Calu3 (cell line): ENCODE results near the gene NT5C. TPM values are rescaled to one million over a fixed set of nuclear protein-coding genes. Genes with fewer than 3 reads are reported as not detected.
A peak's percentile ranks its signal among the peaks of the same experiment; 100 is the strongest.

Experiments used
- BruUV-seq: library from RNA; stranded (reverse); fragments of 400-500 nt; replicated peaks from 2 replicates; lab custom pipeline; 2021; lab: Mats Ljungman, UMichigan
- CTCF ChIA-PET: fragments of 300-600 bp; sonication (Branson Sonifier 250); formaldehyde crosslinking; loops from one replicate; lab custom pipeline; 2022; ENCODE audit warnings: antibody characterized with exemption; lab: Charles Lee
- DNase-seq: peaks from one replicate; pipeline ENCODE4 v3.0.0; 2022
- H3K27ac Mint-ChIP-seq: one replicate; pipeline ENCODE4 v1.8.0; 2022; ENCODE audit warnings: mixed read lengths; ENCODE audit not compliant: unreplicated experiment
- H3K27me3 Mint-ChIP-seq: one replicate; pipeline ENCODE4 v1.8.0; 2022; ENCODE audit warnings: mixed read lengths; ENCODE audit not compliant: unreplicated experiment
- H3K36me3 Mint-ChIP-seq: one replicate; pipeline ENCODE4 v1.8.0; 2022; ENCODE audit warnings: mild to moderate bottlenecking, moderate library complexity, mixed read lengths; ENCODE audit not compliant: insufficient read depth, unreplicated experiment
- H3K4me1 Mint-ChIP-seq: one replicate; pipeline ENCODE4 v1.8.0; 2022; ENCODE audit warnings: mild to moderate bottlenecking, low read depth, mixed read lengths; ENCODE audit not compliant: unreplicated experiment
- H3K4me3 Mint-ChIP-seq: one replicate; pipeline ENCODE4 v1.8.0; 2022; ENCODE audit warnings: mild to moderate bottlenecking, low read depth, moderate library complexity, mixed read lengths; ENCODE audit not compliant: unreplicated experiment
- H3K9me3 Mint-ChIP-seq: one replicate; pipeline ENCODE4 v1.8.0; 2022; ENCODE audit warnings: low read depth, mixed read lengths; ENCODE audit not compliant: unreplicated experiment
- CTCF ChIP-seq: fragments of 200-600 bp; IDR thresholded peaks from one replicate; pipeline ENCODE4 v1.8.0; 2022; ENCODE audit warnings: antibody characterized with exemption; ENCODE audit not compliant: unreplicated experiment
- intact Hi-C: fragments of 100-400 bp; cut with micrococcal nuclease; formaldehyde crosslinking; loops from one replicate; pipeline ENCODE4 v1.10.0; 2022; ENCODE audit not compliant: unreplicated experiment
- total RNA-seq: library from RNA; stranded (reverse); gene quantifications from 2 replicates; pipeline ENCODE4 v1.2.3, GENCODE V29; 2022

Gene NT5C
- total RNA-seq, 1 experiment from 2014 or later = 56.6 TPM

- H3K36me3 Mint-ChIP-seq = peaks cover 93% of the 10 kb centered on the region
- CTCF ChIA-PET = interaction anchor here (0.9 kb wide), 1 partner anchor 119 kb away, joined by 3 read pairs; the partner anchor contains the start of gene MIF4GD
- DNase-seq = no peak
- H3K9me3 Mint-ChIP-seq = no peaks in the 10 kb centered on the region
- peak overlapping the region; percentile 91 for H3K4me3 Mint-ChIP-seq
- H3K27ac Mint-ChIP-seq = peak overlapping the region; percentile 99
- peaks cover 51% of the 10 kb centered on the region for H3K4me1 Mint-ChIP-seq
- TF ChIP-seq CTCF = no peak
- intact Hi-C loops = no loop called here
- H3K27me3 Mint-ChIP-seq = no peaks in the 10 kb centered on the region
- no TSS peak for BruUV-seq
These were observed 20.4 kb upstream of the NT5C start for GRCh38 chr17:75151930-75152329.

- Mint-ChIP-seq H3K9me3 (no peaks in the 10 kb centered on the region), H3K27ac (peak overlapping the region; percentile 87), H3K4me3 (peak overlapping the region; percentile 63), H3K36me3 (peaks cover 99% of the 10 kb centered on the region), H3K4me1 (peaks cover 39% of the 10 kb centered on the region), H3K27me3 (no peaks in the 10 kb centered on the region)
- no peak for TF ChIP-seq CTCF
- CTCF ChIA-PET = interaction anchor here (0.7 to 1.4 kb wide), 8 partner anchors 11 to 88 kb away, joined by 3 to 7 read pairs (median 3); partner anchors contain the start of gene NT5C
- intact Hi-C loops = no loop called here
- TSS peak; percentile 96 for BruUV-seq
- peak; percentile 35 for DNase-seq
These were observed 16.5 kb upstream of the NT5C start for GRCh38 chr17:75147878-75148546.

- DNase-seq = no peak
- CTCF ChIA-PET = no interaction called here
- Mint-ChIP-seq H3K4me1 (peaks cover 34% of the 10 kb centered on the region), H3K27ac (peak overlapping the region; percentile 87), H3K4me3 (peak overlapping the region; percentile 63), H3K36me3 (peaks cover 92% of the 10 kb centered on the region), H3K9me3 (no peaks in the 10 kb centered on the region), H3K27me3 (no peaks in the 10 kb centered on the region)
- intact Hi-C loops = no loop called here
- no TSS peak for BruUV-seq
- no peak for TF ChIP-seq CTCF
These were observed 15.1 kb upstream of the NT5C start for GRCh38 chr17:75146592-75146991.

- H3K36me3 Mint-ChIP-seq = peaks cover 92% of the 10 kb centered on the region
- DNase-seq = no peak
- H3K4me3 Mint-ChIP-seq = no peak overlapping the region
- intact Hi-C loops = no loop called here
- no peaks in the 10 kb centered on the region for H3K27me3 Mint-ChIP-seq
- no TSS peak for BruUV-seq
- no peak overlapping the region for H3K27ac Mint-ChIP-seq
- CTCF ChIA-PET = interaction anchor here (0.5 to 1.4 kb wide), 6 partner anchors 21 to 263 kb away, joined by 3 to 5 read pairs (median 4); no protein-coding TSS in a partner anchor
- no peaks in the 10 kb centered on the region for H3K9me3 Mint-ChIP-seq
- peaks cover 32% of the 10 kb centered on the region for H3K4me1 Mint-ChIP-seq
- TF ChIP-seq CTCF = no peak
These were observed 13.4 kb upstream of the NT5C start for GRCh38 chr17:75144816-75145512.
